Fibroblast of lung (primary cell): ENCODE measurements around the gene TGFB2. TPM values are rescaled to one million over a fixed set of nuclear protein-coding genes. Genes with fewer than 3 reads are reported as not detected.

ENCODE experiments used
- DNase-seq, 2 donors: peaks; one replicate each; pipeline versions ENCODE4 v3.0.0 to v3.0.0-alpha.2; 2010; ENCODE audit warnings: low read depth in 2 of 2
- H2AFZ ChIP-seq: 2 replicates; pipeline ENCODE4 v1.5.1; 2012; ENCODE audit warnings: low read length, control low read depth, inconsistent platforms
- H3K27ac ChIP-seq: 2 replicates; pipeline ENCODE4 v1.5.1; 2011; ENCODE audit warnings: low read length, control low read depth; ENCODE audit not compliant: insufficient read depth
- H3K27me3 ChIP-seq: 2 replicates; pipeline ENCODE4 v1.5.1; 2011; ENCODE audit warnings: mild to moderate bottlenecking, low read length; ENCODE audit not compliant: control insufficient read depth, insufficient read depth
- H3K36me3 ChIP-seq: 2 replicates; pipeline ENCODE4 v1.5.1; 2011; ENCODE audit warnings: low read length; ENCODE audit not compliant: control insufficient read depth, insufficient read depth
- H3K4me1 ChIP-seq: 2 replicates; pipeline ENCODE4 v1.5.1; 2011; ENCODE audit warnings: low read length; ENCODE audit not compliant: control insufficient read depth, insufficient read depth; ENCODE audit errors: extremely low read depth
- H3K4me2 ChIP-seq: 2 replicates; pipeline ENCODE4 v1.5.1; 2011; ENCODE audit warnings: low read length, control low read depth; ENCODE audit not compliant: insufficient read depth; ENCODE audit errors: extremely low read depth
- H3K4me3 ChIP-seq, 4 experiments: fragments of 200-600 bp in 1 of 4; sonication (generic) in 1 of 4; replicated peaks in 1 of 4; 2 replicates each; pipeline ENCODE4 v1.5.1; 2011 to 2016; ENCODE audit warnings: low read length in 4 of 4, low read depth in 3 of 4, mild to moderate bottlenecking in 3 of 4, control low read depth in 2 of 4, inconsistent platforms in 1 of 4, mixed read lengths in 1 of 4; ENCODE audit not compliant: insufficient read depth in 1 of 4; ENCODE audit errors: control extremely low read depth in 1 of 4
- H3K79me2 ChIP-seq: 2 replicates; pipeline ENCODE4 v1.5.1; 2012; ENCODE audit warnings: mild to moderate bottlenecking, low read length, inconsistent platforms; ENCODE audit not compliant: control insufficient read depth, insufficient read depth
- H3K9ac ChIP-seq: 2 replicates; pipeline ENCODE4 v1.5.1; 2011; ENCODE audit warnings: mild to moderate bottlenecking, low read length, control low read depth; ENCODE audit not compliant: insufficient read depth
- H3K9me3 ChIP-seq: 2 replicates; pipeline ENCODE4 v1.5.1; 2012; ENCODE audit warnings: low read depth, low read length; ENCODE audit not compliant: control insufficient read depth, insufficient read depth
- H4K20me1 ChIP-seq: 2 replicates; pipeline ENCODE4 v1.5.1; 2011; ENCODE audit warnings: low read length; ENCODE audit not compliant: control insufficient read depth, insufficient read depth; ENCODE audit errors: extremely low read depth
- EZH2 ChIP-seq: IDR thresholded peaks from 2 replicates; pipeline ENCODE4 v1.5.1; 2012; ENCODE audit warnings: low read length, control low read depth, mild to moderate bottlenecking; ENCODE audit errors: missing control alignments
- polyA plus RNA-seq, 2 donors: library from polyadenylated mRNA; depleted of rRNA in 1 of 2; stranded (reverse) in 1 of 2; unstranded in 1 of 2; fragments of >200 nt; gene quantifications; 2 replicates each; pipeline ENCODE4 v1.2.1, GENCODE V29; 2011 to 2012; ENCODE audit warnings: missing spikeins in 1 of 2
- total RNA-seq: library from RNA; depleted of rRNA; stranded (reverse); fragments of >200 nt; gene quantifications from 2 replicates; pipeline ENCODE4 v1.2.1, GENCODE V29; 2014
- TF ChIP-seq, protein P1 (sequence below), 2 donors: IDR thresholded peaks in 1 of 2; conservative IDR thresholded peaks in 1 of 2; 1 replicate in 1 of 2; 2 replicates in 1 of 2; pipeline ENCODE4 v1.5.1; 2011 to 2012; ENCODE audit warnings: low read length in 2 of 2, control low read depth in 1 of 2, inconsistent platforms in 1 of 2, low read depth in 1 of 2, mild to moderate bottlenecking in 1 of 2

Gene TGFB2
- total and polyA plus RNA-seq, 2 donors (not counting 1 experiment from before 2014, with no cell fraction given), result 13.9 to 29.1 TPM

GRCh38 chr1:218411101-218411500, 66.0 kb downstream of the TGFB2 start:
- H3K36me3 ChIP-seq, result no peaks in the 10 kb centered on the region
- no peaks in the 10 kb centered on the region for H3K79me2 ChIP-seq
- H3K27ac ChIP-seq, result no peak overlapping the region
- H3K4me2 ChIP-seq, result no peak overlapping the region
- H4K20me1 ChIP-seq, result no peaks in the 10 kb centered on the region
- no peak overlapping the region for H2AFZ ChIP-seq
- no peak overlapping the region for H3K9ac ChIP-seq
- DNase-seq, result peak in 1 of 2 donors; percentile 81
- no peak overlapping the region for H3K4me3 ChIP-seq
- no peak for TF ChIP-seq EZH2
- TF ChIP-seq, protein P1, sequence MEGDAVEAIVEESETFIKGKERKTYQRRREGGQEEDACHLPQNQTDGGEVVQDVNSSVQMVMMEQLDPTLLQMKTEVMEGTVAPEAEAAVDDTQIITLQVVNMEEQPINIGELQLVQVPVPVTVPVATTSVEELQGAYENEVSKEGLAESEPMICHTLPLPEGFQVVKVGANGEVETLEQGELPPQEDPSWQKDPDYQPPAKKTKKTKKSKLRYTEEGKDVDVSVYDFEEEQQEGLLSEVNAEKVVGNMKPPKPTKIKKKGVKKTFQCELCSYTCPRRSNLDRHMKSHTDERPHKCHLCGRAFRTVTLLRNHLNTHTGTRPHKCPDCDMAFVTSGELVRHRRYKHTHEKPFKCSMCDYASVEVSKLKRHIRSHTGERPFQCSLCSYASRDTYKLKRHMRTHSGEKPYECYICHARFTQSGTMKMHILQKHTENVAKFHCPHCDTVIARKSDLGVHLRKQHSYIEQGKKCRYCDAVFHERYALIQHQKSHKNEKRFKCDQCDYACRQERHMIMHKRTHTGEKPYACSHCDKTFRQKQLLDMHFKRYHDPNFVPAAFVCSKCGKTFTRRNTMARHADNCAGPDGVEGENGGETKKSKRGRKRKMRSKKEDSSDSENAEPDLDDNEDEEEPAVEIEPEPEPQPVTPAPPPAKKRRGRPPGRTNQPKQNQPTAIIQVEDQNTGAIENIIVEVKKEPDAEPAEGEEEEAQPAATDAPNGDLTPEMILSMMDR (conservative IDR thresholded peaks at IDR 0.05 in 1 of 2, IDR thresholded peaks at IDR 0.05 in 1 of 2; ENCODE audit: low read depth in 1 of 2, low read length in 2 of 2), result no peak
- no peaks in the 10 kb centered on the region for H3K27me3 ChIP-seq
- H3K9me3 ChIP-seq, result no peaks in the 10 kb centered on the region
- H3K4me1 ChIP-seq, result no peaks in the 10 kb centered on the region

GRCh38 chr1:218412171-218412570, 67.0 kb downstream of the TGFB2 start:
- no peak for TF ChIP-seq EZH2
- TF ChIP-seq, protein P1 (conservative IDR thresholded peaks at IDR 0.05 in 1 of 2, IDR thresholded peaks at IDR 0.05 in 1 of 2; ENCODE audit: low read depth in 1 of 2, low read length in 2 of 2), result no peak
- H2AFZ ChIP-seq, result no peak overlapping the region
- no peaks in the 10 kb centered on the region for H3K79me2 ChIP-seq

DNA sequence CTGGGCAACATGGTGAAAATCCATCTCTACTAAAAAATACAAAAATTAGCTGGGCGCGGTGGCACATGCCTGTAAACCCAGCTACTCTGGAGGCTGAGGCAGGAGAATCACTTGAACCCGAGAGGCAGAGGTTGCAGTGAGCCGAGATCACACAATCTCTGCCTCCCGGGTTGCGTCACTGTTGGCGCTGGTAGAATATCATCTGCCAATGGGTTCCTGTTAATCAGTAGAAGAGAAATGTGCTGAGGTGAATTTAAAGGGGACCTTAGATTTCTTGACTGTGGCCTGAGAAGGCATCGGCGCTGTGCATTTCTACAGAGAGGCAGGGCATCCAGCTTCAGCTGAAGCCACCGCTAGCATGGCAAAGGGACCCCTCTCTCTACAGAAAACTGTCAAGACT, 68.0 kb downstream of the TGFB2 start:
- Histone ChIP-seq H3K27me3 (no peaks in the 10 kb centered on the region), H3K9me3 (no peaks in the 10 kb centered on the region), H4K20me1 (no peaks in the 10 kb centered on the region), H3K9ac (no peak overlapping the region), H3K27ac (no peak overlapping the region), H3K36me3 (no peaks in the 10 kb centered on the region), H3K4me2 (no peak overlapping the region), H2AFZ (no peak overlapping the region), H3K4me3 (no peak overlapping the region), H3K4me1 (no peaks in the 10 kb centered on the region), H3K79me2 (no peaks in the 10 kb centered on the region)
- TF ChIP-seq, protein P1 (conservative IDR thresholded peaks at IDR 0.05 in 1 of 2, IDR thresholded peaks at IDR 0.05 in 1 of 2; ENCODE audit: low read depth in 1 of 2, low read length in 2 of 2), result no peak
- no peak for TF ChIP-seq EZH2
- no peak for DNase-seq

More at GRCh38 chr1:218412171-218412570, 67.0 kb downstream of the TGFB2 start:
- Histone ChIP-seq H3K4me1 (no peaks in the 10 kb centered on the region), H3K36me3 (no peaks in the 10 kb centered on the region), H3K4me3 (no peak overlapping the region), H4K20me1 (no peaks in the 10 kb centered on the region), H3K4me2 (no peak overlapping the region), H3K27ac (no peak overlapping the region), H3K9me3 (no peaks in the 10 kb centered on the region), H3K27me3 (no peaks in the 10 kb centered on the region), H3K9ac (no peak overlapping the region)
- peak in 1 of 2 donors; percentile 98 for DNase-seq
